B cell (primary cell): ENCODE results near the gene BCAS4. TPM values are rescaled to one million over a fixed set of nuclear protein-coding genes. Genes with fewer than 3 reads are reported as not detected.

Experiments
- ATAC-seq: fragments of 200-7000 bp; cut with Tn5 transposase; one replicate; pipeline ENCODE4 v1.10.0; 2021; ENCODE audit warnings: low read depth, mild to moderate bottlenecking, moderate number of reproducible peaks, moderate library complexity
- CTCF ChIA-PET: fragments of 350-600 bp; sonication (Branson Sonifier 250); formaldehyde crosslinking; loops from one replicate; lab custom pipeline; 2021; ENCODE audit warnings: antibody characterized with exemption, inconsistent platforms; lab: Charles Lee
- POLR2A ChIA-PET: fragments of 350-600 bp; sonication (Branson Sonifier 250); formaldehyde crosslinking; loops from one replicate; lab custom pipeline; 2021; ENCODE audit warnings: antibody characterized with exemption; lab: Charles Lee
- DNase-seq: peaks from one replicate; pipeline ENCODE4 v3.0.0; 2013
- H2AFZ ChIP-seq: 2 replicates; pipeline ENCODE4 v1.6.1; 2012; ENCODE audit warnings: mild to moderate bottlenecking, low read depth, low read length; ENCODE audit not compliant: insufficient read depth, poor library complexity, severe bottlenecking
- H3K27ac ChIP-seq, 2 donors: 1 replicate in 1 of 2; 2 replicates in 1 of 2; pipeline ENCODE4 v1.5.1; 2012 to 2013; ENCODE audit warnings: low read length in 2 of 2, mild to moderate bottlenecking in 2 of 2, moderate library complexity in 1 of 2
- H3K27me3 ChIP-seq, 4 experiments: fragments of 200-600 bp in 1 of 4; sonication (generic) in 1 of 4; replicated peaks in 1 of 4; 1 replicate in 2 of 4; 2 replicates in 2 of 4; pipeline versions ENCODE4 v1.6.1 to v1.7.0; 2013 to 2016; ENCODE audit warnings: low read length in 3 of 4, mild to moderate bottlenecking in 2 of 4, mixed read lengths in 1 of 4, moderate library complexity in 1 of 4; ENCODE audit not compliant: insufficient read depth in 4 of 4, control insufficient read depth in 3 of 4; ENCODE audit errors: control extremely low read depth in 1 of 4
- H3K36me3 ChIP-seq, 2 experiments: replicated peaks in 1 of 2; 1 replicate in 1 of 2; 2 replicates in 1 of 2; pipeline versions ENCODE4 v1.6.1 to v1.7.1; 2013; ENCODE audit warnings: low read length in 1 of 2; ENCODE audit not compliant: insufficient read depth in 2 of 2, control insufficient read depth in 1 of 2; ENCODE audit errors: control extremely low read depth in 1 of 2, extremely low read depth in 1 of 2
- H3K4me1 ChIP-seq, 2 donors: fragments of 200-600 bp in 1 of 2; sonication (generic) in 1 of 2; 1 replicate in 1 of 2; 2 replicates in 1 of 2; pipeline versions ENCODE4 v1.5.1 to v1.6.1; 2013 to 2017; ENCODE audit warnings: low read length in 2 of 2; ENCODE audit not compliant: control insufficient read depth in 2 of 2, insufficient read depth in 2 of 2
- H3K4me2 ChIP-seq: replicated peaks from 2 replicates; pipeline ENCODE3; 2012; ENCODE audit warnings: mild to moderate bottlenecking, low read depth, low read length; ENCODE audit not compliant: poor library complexity, severe bottlenecking
- H3K4me3 ChIP-seq, 5 experiments: fragments of 200-600 bp in 1 of 5; sonication (generic) in 1 of 5; 1 replicate in 3 of 5; 2 replicates in 2 of 5; pipeline versions ENCODE4 v1.5.1 to v1.7.0; 2011 to 2016; ENCODE audit warnings: low read length in 4 of 5, mild to moderate bottlenecking in 4 of 5, low read depth in 2 of 5, control low read depth in 1 of 5, moderate library complexity in 1 of 5; ENCODE audit not compliant: insufficient read depth in 1 of 5; ENCODE audit errors: control extremely low read depth in 1 of 5, extremely low read depth in 1 of 5
- H3K79me2 ChIP-seq: fragments of 200-600 bp; sonication (generic); one replicate; pipeline ENCODE4 v1.6.0; 2016; ENCODE audit warnings: low read length; ENCODE audit not compliant: control insufficient read depth, insufficient read depth
- H3K9ac ChIP-seq: fragments of 200-600 bp; sonication (generic); 2 replicates; pipeline ENCODE4 v1.6.1; 2017; ENCODE audit warnings: mild to moderate bottlenecking, low read length, moderate library complexity
- H3K9me3 ChIP-seq, 3 donors: one replicate each; pipeline versions ENCODE4 v1.6.1 to v1.7.1; 2013; ENCODE audit warnings: low read length in 2 of 3; ENCODE audit not compliant: control insufficient read depth in 2 of 3, insufficient read depth in 1 of 3; ENCODE audit errors: control extremely low read depth in 1 of 3
- H4K20me1 ChIP-seq: 2 replicates; pipeline ENCODE4 v1.6.0; 2012; ENCODE audit warnings: mild to moderate bottlenecking, low read length; ENCODE audit not compliant: insufficient read depth, control insufficient read depth, poor library complexity, severe bottlenecking
- H3K27ac Mint-ChIP-seq: one replicate; pipeline ENCODE4 v1.8.0; 2021; ENCODE audit warnings: mixed read lengths
- H3K27me3 Mint-ChIP-seq: one replicate; pipeline ENCODE4 v1.8.0; 2021; ENCODE audit warnings: mixed read lengths
- H3K4me1 Mint-ChIP-seq: one replicate; pipeline ENCODE4 v1.8.0; 2021; ENCODE audit warnings: mixed read lengths
- H3K4me3 Mint-ChIP-seq: one replicate; pipeline ENCODE4 v1.8.0; 2021; ENCODE audit warnings: mixed read lengths
- H3K9me3 Mint-ChIP-seq: one replicate; pipeline ENCODE4 v1.8.0; 2022; ENCODE audit warnings: mixed read lengths; ENCODE audit not compliant: insufficient read depth
- EZH2 ChIP-seq: IDR thresholded peaks from 2 replicates; pipeline ENCODE4 v1.6.1; 2012; ENCODE audit warnings: borderline replicate concordance, low read depth, mild to moderate bottlenecking, moderate library complexity, low read length; ENCODE audit not compliant: insufficient read depth, poor library complexity, severe bottlenecking
- WGBS: methylation state at CpG from one replicate; pipeline ENCODE4 v1.1.5; 2013; ENCODE audit warnings: missing lambda C conversion rate; ENCODE audit not compliant: insufficient coverage; 5-methylcytosine and 5-hydroxymethylcytosine counted together
- intact Hi-C: fragments of 100-400 bp; cut with micrococcal nuclease; formaldehyde crosslinking; loops from one replicate; pipeline ENCODE4 v1.10.0; 2022
- polyA plus RNA-seq: library from polyadenylated mRNA; depleted of rRNA; stranded (reverse); fragments of >200 nt; gene quantifications from 2 replicates; pipeline ENCODE4 v1.2.3, GENCODE V29; 2012
- total RNA-seq, 2 donors: library from RNA; stranded (reverse); fragments of 120-200 nt in 1 of 2; gene quantifications; 1 replicate in 1 of 2; 2 replicates in 1 of 2; pipeline versions ENCODE4 v1.2.3 to v1.2.4, GENCODE V29; 2013 to 2022
- TF ChIP-seq, protein P1 (sequence below): fragments of 200-600 bp; IDR thresholded peaks from one replicate; pipeline ENCODE4 v1.8.0; 2022; ENCODE audit warnings: antibody characterized with exemption, mild to moderate bottlenecking

The BCAS4 gene
- total and polyA plus RNA-seq, 2 donors (not counting 1 experiment from before 2014, with no cell fraction given) = 44.8 to 88.2 TPM

DNA sequence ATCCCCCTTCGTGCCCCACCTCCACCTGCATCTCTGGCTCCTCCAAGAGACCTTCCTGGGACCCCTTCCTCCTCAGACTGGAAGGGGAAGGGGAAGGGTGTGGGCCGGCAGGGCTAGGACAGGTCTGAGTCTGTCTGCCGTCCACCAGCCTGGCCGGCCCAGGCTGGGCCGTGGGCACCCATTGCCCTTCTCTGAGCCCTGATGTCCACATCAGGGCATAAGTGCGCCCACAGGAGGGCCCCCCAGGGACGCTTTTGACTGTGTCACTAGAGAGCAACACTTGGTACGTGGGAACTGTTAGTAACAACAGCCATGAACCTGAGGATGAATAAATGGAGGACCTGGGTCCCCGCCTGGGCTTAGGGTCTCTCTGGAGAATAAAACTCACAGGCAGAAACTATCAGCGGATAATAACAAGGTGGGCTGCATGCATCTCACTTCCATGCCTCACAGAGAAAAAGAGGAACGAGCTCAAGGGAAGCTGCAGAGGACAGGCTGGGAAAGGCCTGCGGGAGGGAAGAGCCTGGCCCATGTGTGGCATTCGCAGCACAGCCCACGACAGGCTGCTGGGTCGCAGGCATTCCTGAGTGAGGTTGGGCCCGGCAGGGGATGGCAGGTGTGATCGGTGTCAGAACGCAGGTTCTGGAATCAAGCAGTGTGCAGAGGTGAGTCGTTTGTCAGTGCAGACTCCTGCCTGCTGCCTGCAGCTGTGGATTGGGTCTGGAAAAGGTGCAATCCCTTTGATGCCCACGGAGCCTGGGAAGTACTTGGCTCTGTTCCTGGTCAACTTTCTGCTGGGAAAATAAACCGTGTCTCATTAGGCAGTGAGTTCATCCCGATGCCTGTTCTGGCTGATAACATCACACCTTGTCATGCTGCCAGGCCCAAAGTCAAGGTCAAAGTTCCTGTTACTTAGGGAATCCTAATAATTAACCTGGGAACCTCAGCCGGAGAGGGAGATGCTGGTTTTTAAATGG, 60.9 kb downstream of the BCAS4 start:
- Histone ChIP-seq H3K4me2 (no peak overlapping the region), H4K20me1 (peaks cover 68% of the 10 kb centered on the region), H3K79me2 (peaks cover 80% of the 10 kb centered on the region), H3K4me1 (peaks cover 5 to 16% of the 10 kb centered on the region in 2 donors), H3K36me3 (peaks cover 0 to 45% of the 10 kb centered on the region in 2 experiments), H2AFZ (no peak overlapping the region), H3K9ac (no peak overlapping the region), H3K4me3 (no peak overlapping the region), H3K27me3 (no peaks in the 10 kb centered on the region), H3K27ac (no peak overlapping the region), H3K9me3 (no peaks in the 10 kb centered on the region)
- CTCF ChIA-PET = interaction anchor here (1.5 kb wide), 1 partner anchor 74 kb away, joined by 3 read pairs; no protein-coding TSS in a partner anchor
- ATAC-seq = no peak
- no peaks in the 10 kb centered on the region for H3K9me3 Mint-ChIP-seq
- no peak for DNase-seq
- no peak for TF ChIP-seq EZH2
- TF ChIP-seq, protein P1, sequence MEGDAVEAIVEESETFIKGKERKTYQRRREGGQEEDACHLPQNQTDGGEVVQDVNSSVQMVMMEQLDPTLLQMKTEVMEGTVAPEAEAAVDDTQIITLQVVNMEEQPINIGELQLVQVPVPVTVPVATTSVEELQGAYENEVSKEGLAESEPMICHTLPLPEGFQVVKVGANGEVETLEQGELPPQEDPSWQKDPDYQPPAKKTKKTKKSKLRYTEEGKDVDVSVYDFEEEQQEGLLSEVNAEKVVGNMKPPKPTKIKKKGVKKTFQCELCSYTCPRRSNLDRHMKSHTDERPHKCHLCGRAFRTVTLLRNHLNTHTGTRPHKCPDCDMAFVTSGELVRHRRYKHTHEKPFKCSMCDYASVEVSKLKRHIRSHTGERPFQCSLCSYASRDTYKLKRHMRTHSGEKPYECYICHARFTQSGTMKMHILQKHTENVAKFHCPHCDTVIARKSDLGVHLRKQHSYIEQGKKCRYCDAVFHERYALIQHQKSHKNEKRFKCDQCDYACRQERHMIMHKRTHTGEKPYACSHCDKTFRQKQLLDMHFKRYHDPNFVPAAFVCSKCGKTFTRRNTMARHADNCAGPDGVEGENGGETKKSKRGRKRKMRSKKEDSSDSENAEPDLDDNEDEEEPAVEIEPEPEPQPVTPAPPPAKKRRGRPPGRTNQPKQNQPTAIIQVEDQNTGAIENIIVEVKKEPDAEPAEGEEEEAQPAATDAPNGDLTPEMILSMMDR = no peak
- H3K4me1 Mint-ChIP-seq = peaks cover 22% of the 10 kb centered on the region
- no peak overlapping the region for H3K4me3 Mint-ChIP-seq
- POLR2A ChIA-PET = no interaction called here
- intact Hi-C loops = no loop called here
- no peak overlapping the region for H3K27ac Mint-ChIP-seq
- H3K27me3 Mint-ChIP-seq = no peaks in the 10 kb centered on the region
- 94% methylated on average over 22 of the region's 23 CpGs for WGBS
